GM18505 (cell line): ENCODE data around the gene FHAD1.

ENCODE experiments used
- ATAC-seq: cut with Tn5 transposase; IDR thresholded peaks from one replicate; pipeline ENCODE4 v1.9.1; 2021; ENCODE audit not compliant: unreplicated experiment
- POLR2A ChIP-seq: IDR thresholded peaks from 4 replicates; pipeline ENCODE4 v1.6.1; 2011; ENCODE audit warnings: borderline replicate concordance; ENCODE audit not compliant: insufficient read depth, insufficient read length; ENCODE audit errors: extremely low read depth

FHAD1 gene

GRCh38 chr1:15245593-15246360 lies 1.2 kb upstream of the FHAD1 start:
- TF ChIP-seq POLR2A, result no peak
- ATAC-seq, result no peak

- ATAC-seq, result no peak
- TF ChIP-seq POLR2A, result no peak
Measured at GRCh38 chr1:15248216-15248615, 1.2 kb downstream of the FHAD1 start.

GRCh38 chr1:15249081-15249480 lies 2.1 kb downstream of the FHAD1 start:
- no peak for TF ChIP-seq POLR2A
- no peak for ATAC-seq

GRCh38 chr1:15251857-15252835 lies 5.1 kb downstream of the FHAD1 start:
- no peak for TF ChIP-seq POLR2A
- ATAC-seq, result no peak

GRCh38 chr1:15254559-15254958 lies 7.5 kb downstream of the FHAD1 start:
- TF ChIP-seq POLR2A, result no peak

GRCh38 chr1:15255582-15256149 lies 8.6 kb downstream of the FHAD1 start:
- TF ChIP-seq POLR2A, result no peak
- ATAC-seq, result no peak

More at GRCh38 chr1:15254559-15254958, 7.5 kb downstream of the FHAD1 start:
- ATAC-seq, result no peak

- no peak for ATAC-seq
- no peak for TF ChIP-seq POLR2A
Measured at GRCh38 chr1:15256584-15256983, 9.6 kb downstream of the FHAD1 start.

- TF ChIP-seq POLR2A, result no peak
- no peak for ATAC-seq
Measured at GRCh38 chr1:15257309-15257708, 10.3 kb downstream of the FHAD1 start.

- no peak for TF ChIP-seq POLR2A
- no peak for ATAC-seq
Measured at GRCh38 chr1:15258833-15259621, 12.0 kb downstream of the FHAD1 start.

GRCh38 chr1:15259622-15260007 lies 12.6 kb downstream of the FHAD1 start:
- ATAC-seq, result no peak

GRCh38 chr1:15260418-15261154 lies 13.6 kb downstream of the FHAD1 start:
- no peak for TF ChIP-seq POLR2A
- ATAC-seq, result no peak

More at GRCh38 chr1:15259622-15260007, 12.6 kb downstream of the FHAD1 start:
- TF ChIP-seq POLR2A, result no peak
